ENCODE measurements around the gene IGFL2. TPM values are rescaled to one million over a fixed set of nuclear protein-coding genes. Genes with fewer than 3 reads are reported as not detected.
"Not testable (repeated sequence)": the region's sequence is repeated elsewhere in the genome, so short reads cannot be mapped to it uniquely, and the experiment has no call there.

Gene IGFL2
- total RNA-seq, 1 donor from 2014 or later = 35.6 TPM

GRCh38 chr19:46207858-46208257 is 59.8 kb downstream of the IGFL2 start:
- DNase-seq (ENCODE audit: low spot score) = not testable (repeated sequence)

- DNase-seq (ENCODE audit: low spot score) = no peak
These were observed 61.0 kb downstream of the IGFL2 start for GRCh38 chr19:46209051-46209450.

DNA sequence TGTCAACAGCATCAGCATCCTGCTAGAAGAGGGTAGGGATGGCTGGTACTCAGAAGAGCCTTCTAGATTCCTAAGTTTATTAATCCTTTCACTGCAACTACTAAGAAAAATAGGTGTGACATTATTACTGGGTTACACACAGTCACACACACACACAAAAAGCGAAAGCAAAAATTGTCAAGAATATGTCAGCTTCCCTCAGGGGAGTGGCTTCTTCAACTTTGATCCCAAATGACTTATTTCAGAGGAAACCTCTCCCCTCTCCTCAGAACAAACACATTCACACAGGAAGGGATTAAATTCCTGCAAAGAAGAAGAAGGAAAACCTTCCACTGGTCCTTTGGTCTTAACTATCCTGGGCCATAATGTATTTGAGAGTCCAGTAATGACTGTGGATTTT is 61.4 kb downstream of the IGFL2 start:
- no peak for DNase-seq (ENCODE audit: low spot score)

- no peak for DNase-seq (ENCODE audit: low spot score)
These were observed 62.6 kb downstream of the IGFL2 start for GRCh38 chr19:46210669-46211068.

Other genes with a start within 250 kb of the IGFL2 start
- gene MYPOP, start 245.6 kb upstream of the IGFL2 start, total RNA-seq (ENCODE audit: insufficient read depth, low replicate concordance) = not detected
- gene NANOS2, start 233.5 kb upstream of the IGFL2 start, total RNA-seq (ENCODE audit: insufficient read depth, low replicate concordance) = not detected
- gene NOVA2, start 174.4 kb upstream of the IGFL2 start, total RNA-seq (ENCODE audit: insufficient read depth, low replicate concordance) = 6.0 TPM
- 5.8 TPM for gene CCDC61, start 152.8 kb upstream of the IGFL2 start, total RNA-seq (ENCODE audit: insufficient read depth, low replicate concordance)
- gene PGLYRP1, start 125.2 kb upstream of the IGFL2 start, total RNA-seq (ENCODE audit: insufficient read depth, low replicate concordance) = not detected
- gene IGFL4, start 107.2 kb upstream of the IGFL2 start, total RNA-seq (ENCODE audit: insufficient read depth, low replicate concordance) = 3.4 TPM
- not detected for gene IGFL3, start 23.6 kb upstream of the IGFL2 start, total RNA-seq (ENCODE audit: insufficient read depth, low replicate concordance)
- gene IGFL1, start 81.5 kb downstream of the IGFL2 start, total RNA-seq (ENCODE audit: insufficient read depth, low replicate concordance) = not detected
- 66.4 TPM for gene HIF3A, start 148.8 kb downstream of the IGFL2 start, total RNA-seq (ENCODE audit: insufficient read depth, low replicate concordance)
- gene PPP5C, start 198.8 kb downstream of the IGFL2 start, total RNA-seq (ENCODE audit: insufficient read depth, low replicate concordance) = 33.9 TPM